GM13977 (cell line): ENCODE measurements around the gene TOP2B.

Source experiments
- DNase-seq: peaks from one replicate; pipeline ENCODE4 v3.0.0; 2012; ENCODE audit warnings: low spot score
- CTCF ChIP-seq: IDR thresholded peaks from 2 replicates; pipeline ENCODE4 v1.5.1; 2012; ENCODE audit warnings: mild to moderate bottlenecking, control low read depth; ENCODE audit not compliant: insufficient read depth; ENCODE audit errors: extremely low read depth, missing control alignments
- in situ Hi-C: fragments of 300-500 bp; cut with MboI; formaldehyde crosslinking; loops from one replicate; pipeline ENCODE4 v1.12.0; 2022; ENCODE audit warnings: low sequenced_read_pairs, low pct_unique_long_range_greater_than_20kb, mixed read lengths, inconsistent platforms; ENCODE audit not compliant: unreplicated experiment

TOP2B gene

GRCh38 chr3:25678581-25678980 is 13.9 kb upstream of the TOP2B start:
- TF ChIP-seq CTCF = no peak
- no peak for DNase-seq
- in situ Hi-C loops = no loop called here

GRCh38 chr3:25677121-25677520 is 12.4 kb upstream of the TOP2B start:
- in situ Hi-C loops = no loop called here
- DNase-seq = no peak
- no peak for TF ChIP-seq CTCF

GRCh38 chr3:25674670-25675069 is 10.0 kb upstream of the TOP2B start:
- in situ Hi-C loops = loop anchor here (25.0 kb wide), 1 partner anchor 438 kb away; no protein-coding TSS in a partner anchor
- no peak for DNase-seq
- TF ChIP-seq CTCF = no peak

- in situ Hi-C loops = loop anchor here (25.0 kb wide), 1 partner anchor 438 kb away; no protein-coding TSS in a partner anchor
- DNase-seq = no peak
- TF ChIP-seq CTCF = no peak
These were observed 9.1 kb upstream of the TOP2B start for GRCh38 chr3:25673738-25674298.

- in situ Hi-C loops = loop anchor here (25.0 kb wide), 1 partner anchor 447 kb away; no protein-coding TSS in a partner anchor
These were observed 891 bp upstream of the TOP2B start for GRCh38 chr3:25665315-25666280.

More at GRCh38 chr3:25665315-25666280, 891 bp upstream of the TOP2B start:
- DNase-seq = peak; percentile 77
- no peak for TF ChIP-seq CTCF
